OCI-LY1 (cell line): Measurements from ENCODE around the gene CHRND.
A peak's percentile ranks its signal among the peaks of the same experiment; 100 is the strongest.

Experiments
- H2AFZ ChIP-seq: fragments of 200-600 bp; sonication (generic), shearing (Covaris generic); 2 replicates; pipeline ENCODE4 v1.6.0; 2014; ENCODE audit warnings: antibody characterized with exemption, mild to moderate bottlenecking, low read length
- H3F3A ChIP-seq: fragments of 200-600 bp; sonication (generic), shearing (Covaris generic); 2 replicates; pipeline ENCODE4 v1.6.0; 2014; ENCODE audit warnings: mild to moderate bottlenecking, antibody characterized with exemption, low read length, moderate library complexity; ENCODE audit not compliant: insufficient read depth
- H3K27ac ChIP-seq: fragments of 200-600 bp; sonication (generic); 2 replicates; pipeline ENCODE4 v1.5.1; 2014; ENCODE audit warnings: low read length, mixed run types, mild to moderate bottlenecking, low read depth; ENCODE audit not compliant: poor library complexity, severe bottlenecking
- H3K27me3 ChIP-seq: fragments of 200-600 bp; sonication (generic); 2 replicates; pipeline ENCODE4 v1.6.0; 2014; ENCODE audit warnings: antibody characterized with exemption, mild to moderate bottlenecking, low read length, moderate library complexity; ENCODE audit not compliant: insufficient read depth
- H3K36me3 ChIP-seq: fragments of 200-600 bp; sonication (generic); 2 replicates; pipeline ENCODE4 v1.6.1; 2014; ENCODE audit warnings: mild to moderate bottlenecking, antibody characterized with exemption, low read length, moderate library complexity, mixed read lengths; ENCODE audit not compliant: insufficient read depth
- H3K4me1 ChIP-seq: fragments of 200-600 bp; sonication (generic); 2 replicates; pipeline ENCODE4 v1.5.1; 2014; ENCODE audit warnings: mild to moderate bottlenecking, low read length, moderate library complexity; ENCODE audit not compliant: insufficient read depth, severe bottlenecking
- H3K4me2 ChIP-seq: fragments of 200-600 bp; sonication (generic), shearing (Covaris generic); 2 replicates; pipeline ENCODE4 v1.6.1; 2014; ENCODE audit warnings: low read length
- H3K4me3 ChIP-seq: fragments of 200-600 bp; sonication (generic); 2 replicates; pipeline ENCODE4 v1.5.1; 2014; ENCODE audit warnings: low read length, low read depth, mild to moderate bottlenecking, mixed read lengths; ENCODE audit not compliant: poor library complexity, severe bottlenecking
- H3K79me2 ChIP-seq: fragments of 200-600 bp; shearing (Covaris generic); 2 replicates; pipeline ENCODE4 v1.6.1; 2016; ENCODE audit warnings: mixed run types, low read length, mixed read lengths; ENCODE audit not compliant: insufficient read depth
- H3K9ac ChIP-seq: fragments of 200-600 bp; sonication (generic), shearing (Covaris generic); 2 replicates; pipeline ENCODE4 v1.6.1; 2014; ENCODE audit warnings: mild to moderate bottlenecking, low read length, mixed read lengths
- H3K9me2 ChIP-seq: fragments of 200-600 bp; sonication (generic), shearing (Covaris generic); 2 replicates; pipeline ENCODE4 v1.6.1; 2014; ENCODE audit warnings: low read depth, mild to moderate bottlenecking, low read length, mixed read lengths
- H3K9me3 ChIP-seq: fragments of 200-600 bp; shearing (Covaris generic); 2 replicates; pipeline ENCODE4 v1.6.1; 2014; ENCODE audit warnings: low read length, mixed read lengths
- H4K20me1 ChIP-seq: fragments of 200-600 bp; sonication (generic), shearing (Covaris generic); 2 replicates; pipeline ENCODE4 v1.6.0; 2016; ENCODE audit warnings: mild to moderate bottlenecking, low read length; ENCODE audit not compliant: insufficient read depth
- EZH2 ChIP-seq: fragments of 200-600 bp; sonication (generic), shearing (Covaris generic); IDR thresholded peaks from 2 replicates; pipeline ENCODE4 v1.8.0; 2017; ENCODE audit warnings: borderline replicate concordance, mixed run types, mild to moderate bottlenecking, antibody characterized with exemption, low read length, moderate library complexity, mixed read lengths
- TF ChIP-seq, protein P1 (sequence below): fragments of 200-600 bp; sonication (generic), shearing (Covaris generic); IDR thresholded peaks from 2 replicates; pipeline ENCODE4 v1.5.1; 2017; ENCODE audit warnings: mild to moderate bottlenecking, antibody characterized with exemption, low read length, moderate library complexity, mixed read lengths

The CHRND gene

DNA sequence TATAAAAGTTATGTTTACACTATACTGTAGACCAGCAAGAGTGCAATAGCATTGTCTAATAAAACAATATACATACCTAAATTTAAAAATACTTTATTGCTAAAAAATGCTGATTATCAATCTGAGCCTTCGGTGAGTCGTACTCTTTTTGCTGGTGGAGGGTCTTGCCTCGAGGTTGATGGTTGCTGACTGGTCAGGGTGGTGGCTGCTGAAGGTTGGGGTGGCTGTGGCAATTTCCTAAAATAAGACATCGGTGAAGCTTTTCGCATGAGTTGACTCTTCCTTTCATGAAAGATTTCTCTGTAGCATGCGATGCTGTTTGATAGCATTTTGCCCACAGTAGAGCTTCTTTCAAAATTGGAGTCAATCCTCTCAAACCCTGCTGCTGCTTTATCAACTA lies 22.0 kb downstream of the CHRND start:
- no peaks in the 10 kb centered on the region for H3K9me2 ChIP-seq
- TF ChIP-seq EZH2, result no peak
- TF ChIP-seq, protein P1, sequence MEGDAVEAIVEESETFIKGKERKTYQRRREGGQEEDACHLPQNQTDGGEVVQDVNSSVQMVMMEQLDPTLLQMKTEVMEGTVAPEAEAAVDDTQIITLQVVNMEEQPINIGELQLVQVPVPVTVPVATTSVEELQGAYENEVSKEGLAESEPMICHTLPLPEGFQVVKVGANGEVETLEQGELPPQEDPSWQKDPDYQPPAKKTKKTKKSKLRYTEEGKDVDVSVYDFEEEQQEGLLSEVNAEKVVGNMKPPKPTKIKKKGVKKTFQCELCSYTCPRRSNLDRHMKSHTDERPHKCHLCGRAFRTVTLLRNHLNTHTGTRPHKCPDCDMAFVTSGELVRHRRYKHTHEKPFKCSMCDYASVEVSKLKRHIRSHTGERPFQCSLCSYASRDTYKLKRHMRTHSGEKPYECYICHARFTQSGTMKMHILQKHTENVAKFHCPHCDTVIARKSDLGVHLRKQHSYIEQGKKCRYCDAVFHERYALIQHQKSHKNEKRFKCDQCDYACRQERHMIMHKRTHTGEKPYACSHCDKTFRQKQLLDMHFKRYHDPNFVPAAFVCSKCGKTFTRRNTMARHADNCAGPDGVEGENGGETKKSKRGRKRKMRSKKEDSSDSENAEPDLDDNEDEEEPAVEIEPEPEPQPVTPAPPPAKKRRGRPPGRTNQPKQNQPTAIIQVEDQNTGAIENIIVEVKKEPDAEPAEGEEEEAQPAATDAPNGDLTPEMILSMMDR, result no peak
- no peaks in the 10 kb centered on the region for H3K27me3 ChIP-seq
- H3F3A ChIP-seq, result no peaks in the 10 kb centered on the region
- H3K36me3 ChIP-seq, result peaks cover 53% of the 10 kb centered on the region
- no peak overlapping the region for H3K4me3 ChIP-seq
- no peak overlapping the region for H3K27ac ChIP-seq
- no peak overlapping the region for H3K9ac ChIP-seq
- no peaks in the 10 kb centered on the region for H3K9me3 ChIP-seq
- no peaks in the 10 kb centered on the region for H4K20me1 ChIP-seq
- peaks cover 19% of the 10 kb centered on the region for H3K4me1 ChIP-seq
- H3K79me2 ChIP-seq, result peaks cover 20% of the 10 kb centered on the region; the same call in 1 of the 2 replicates
- H2AFZ ChIP-seq, result no peak overlapping the region
- no peak overlapping the region for H3K4me2 ChIP-seq

DNA sequence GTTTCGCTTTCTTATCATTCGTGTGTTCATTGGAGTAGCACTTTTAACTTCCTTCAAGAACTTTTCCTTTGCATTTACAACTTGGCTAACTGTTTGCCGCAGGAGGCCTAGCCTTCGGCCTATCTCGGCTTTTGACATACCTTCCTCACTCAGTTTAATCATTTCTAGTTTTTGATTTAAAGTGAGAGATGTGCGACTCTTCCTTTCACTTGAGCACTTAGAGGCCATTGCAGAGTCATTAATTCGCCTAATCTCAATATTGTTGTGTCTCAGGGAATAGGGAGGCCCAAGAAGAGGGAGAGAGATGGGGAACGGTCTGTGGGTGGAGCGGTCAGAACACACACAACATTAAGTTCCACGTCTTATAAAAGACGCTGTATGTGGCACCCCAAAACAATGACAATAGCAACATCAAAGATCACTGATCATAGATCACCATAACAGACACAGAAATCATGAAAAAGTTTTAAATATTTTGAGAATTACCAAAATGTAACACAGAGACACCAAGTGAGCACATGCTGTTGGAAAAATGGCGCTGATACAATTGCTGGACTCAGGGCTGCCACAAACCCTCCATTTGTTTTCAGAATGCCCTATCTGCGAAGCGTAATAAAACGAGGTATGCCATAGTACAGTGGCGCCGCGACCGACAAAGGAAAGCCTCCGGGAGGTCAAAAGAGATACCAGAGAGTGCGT lies 23.8 kb downstream of the CHRND start:
- peaks cover 19% of the 10 kb centered on the region for H3K4me1 ChIP-seq
- H3K9me2 ChIP-seq, result no peaks in the 10 kb centered on the region
- peak overlapping the region; percentile 100 for H3K4me3 ChIP-seq
- peaks cover 20% of the 10 kb centered on the region; the same call in 1 of the 2 replicates for H3K79me2 ChIP-seq
- no peaks in the 10 kb centered on the region for H3K27me3 ChIP-seq
- TF ChIP-seq EZH2, result no peak
- TF ChIP-seq, protein P1, result no peak
- H2AFZ ChIP-seq, result peak overlapping the region; percentile 78; the same call in 1 of the 2 replicates
- H3K27ac ChIP-seq, result peak overlapping the region; percentile 80
- peak overlapping the region; percentile 91 for H3K4me2 ChIP-seq
- H4K20me1 ChIP-seq, result no peaks in the 10 kb centered on the region
- H3K36me3 ChIP-seq, result peaks cover 45% of the 10 kb centered on the region
- peak overlapping the region; percentile 98 for H3K9ac ChIP-seq
- no peaks in the 10 kb centered on the region for H3F3A ChIP-seq
- no peaks in the 10 kb centered on the region for H3K9me3 ChIP-seq

DNA sequence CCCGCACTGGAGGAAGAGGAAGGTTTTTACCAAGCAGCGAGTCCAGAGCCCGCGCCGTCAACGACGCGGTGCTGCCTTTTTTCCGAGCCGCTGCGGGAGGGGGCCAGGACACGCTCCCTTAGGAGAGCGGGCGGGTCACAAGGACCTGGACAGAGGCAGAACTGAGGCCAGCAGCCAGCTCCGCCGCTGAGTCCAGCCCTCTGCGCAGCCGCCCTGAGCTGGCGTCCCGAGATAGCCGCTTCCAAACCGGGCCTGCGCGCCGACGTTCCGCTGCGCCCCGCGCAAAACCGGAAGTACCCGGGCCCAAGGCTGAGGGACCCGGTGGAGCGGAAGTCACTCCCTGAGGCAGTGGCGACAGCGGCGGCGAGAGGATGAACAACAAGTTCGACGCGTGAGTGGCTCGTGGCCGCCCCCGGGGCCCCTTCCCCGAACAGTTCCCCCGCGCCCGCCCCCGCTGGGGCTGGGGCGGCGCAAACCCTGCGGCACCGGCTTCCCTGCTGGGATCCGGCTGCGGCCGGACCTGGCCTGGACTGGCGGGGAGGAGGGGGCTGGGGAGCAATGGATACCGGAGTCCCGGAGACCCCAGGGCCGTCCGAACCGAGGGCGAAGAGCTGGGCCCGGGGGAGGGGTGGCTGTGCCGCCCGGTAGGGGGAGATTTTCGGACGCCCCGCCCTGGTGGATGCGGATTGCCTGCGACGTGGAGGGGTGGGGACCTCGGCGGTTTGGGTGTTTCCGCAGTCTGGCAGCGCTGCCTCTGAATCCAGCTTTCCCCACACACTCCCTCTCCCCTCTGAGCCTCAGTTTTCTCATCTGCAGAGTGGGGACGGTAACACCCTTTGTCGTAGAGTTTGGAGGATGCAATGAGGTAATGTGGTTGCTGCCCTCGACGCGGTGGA lies 24.6 kb downstream of the CHRND start, which contains the start of the genes EIF4E2 and TIGD1:
TSS of gene EIF4E2 (plus strand) at position 336 of the 896 bp plus-strand sequence. CDS start at position 372, 36 bp downstream.
TSS of gene TIGD1 (minus strand) at position 204 of the 896 bp plus-strand sequence. CDS start 675 bp downstream, outside the sequence.
- peaks cover 43% of the 10 kb centered on the region for H3K36me3 ChIP-seq
- peak within 1 kb of the TSS; percentile 100 for H3K4me3 ChIP-seq
- H3K9me3 ChIP-seq, result no peaks in the 10 kb centered on the region
- H3K27ac ChIP-seq, result peak within 1 kb of the TSS; percentile 80
- no peaks in the 10 kb centered on the region for H4K20me1 ChIP-seq
- peak within 1 kb of the TSS; percentile 98 for H3K9ac ChIP-seq
- no peaks in the 10 kb centered on the region for H3K9me2 ChIP-seq
- peak within 1 kb of the TSS; percentile 78; the same call in 1 of the 2 replicates for H2AFZ ChIP-seq
- peaks cover 20% of the 10 kb centered on the region; the same call in 1 of the 2 replicates for H3K79me2 ChIP-seq
- no peaks in the 10 kb centered on the region for H3F3A ChIP-seq
- no peak for TF ChIP-seq EZH2
- TF ChIP-seq, protein P1, result peak; percentile 27; the same call in 1 of the 2 replicates
- peak within 1 kb of the TSS; percentile 91 for H3K4me2 ChIP-seq
- peaks cover 19% of the 10 kb centered on the region for H3K4me1 ChIP-seq
- no peaks in the 10 kb centered on the region for H3K27me3 ChIP-seq
